ENCODE data around the gene CMAS. TPM values are rescaled to one million over a fixed set of nuclear protein-coding genes. Genes with fewer than 3 reads are reported as not detected.

CMAS gene
- total RNA-seq, 6 experiments from 2014 or later: 20.8 to 44.1 (median 27.6) TPM

DNA sequence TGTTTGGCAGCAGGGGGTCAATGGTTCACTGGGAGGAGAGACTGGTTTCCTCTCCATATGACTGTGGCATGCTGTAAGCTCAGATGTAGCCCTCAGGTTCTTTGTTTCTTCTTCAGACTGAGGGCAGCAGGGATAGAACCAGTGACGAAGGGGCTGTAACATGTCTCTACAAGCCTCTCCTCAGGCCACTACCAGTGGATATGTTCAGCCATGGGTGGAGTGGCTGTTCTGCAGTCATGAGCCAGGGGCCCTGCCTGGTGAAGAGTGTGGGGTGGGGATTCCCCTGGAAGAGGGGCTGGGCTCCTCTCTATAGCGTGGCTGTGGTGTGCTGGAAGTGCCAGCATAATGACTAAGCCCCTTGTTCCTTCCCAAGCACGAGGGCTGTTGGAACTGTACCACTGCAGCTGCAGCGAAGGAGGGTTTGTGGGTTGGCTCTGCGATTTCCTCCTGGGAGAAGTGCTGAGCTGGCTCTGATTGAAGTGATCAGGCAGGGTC is 55.8 kb downstream of the CMAS start:
- H3K4me1 ChIP-seq: no peaks in the 10 kb centered on the region
- no peaks in the 10 kb centered on the region for H3K27me3 ChIP-seq
- TF ChIP-seq CTCF (IDR thresholded peaks at IDR 0.05) (no peak), POLR2A (IDR thresholded peaks at IDR 0.05) (no peak)
- no peaks in the 10 kb centered on the region for H3K9me3 ChIP-seq
- H3K27ac ChIP-seq: no peak overlapping the region
- no peak for DNase-seq
- H3K36me3 ChIP-seq: no peaks in the 10 kb centered on the region
- ATAC-seq: peak; percentile 26 to 36 (median 30)
- WGBS (ENCODE audit: insufficient coverage, low coverage, low lambda C conversion rate, missing lambda C conversion rate): 55% methylated on average over 3 of the region's 5 CpGs
- no peak overlapping the region for H3K4me3 ChIP-seq
- intact Hi-C loops (cut with DNase I): no loop called here

- no peak for DNase-seq
- Histone ChIP-seq H3K36me3 (no peaks in the 10 kb centered on the region), H3K27ac (no peak overlapping the region), H3K4me3 (no peak overlapping the region), H3K4me1 (no peaks in the 10 kb centered on the region), H3K9me3 (no peaks in the 10 kb centered on the region), H3K27me3 (no peaks in the 10 kb centered on the region)
- TF ChIP-seq CTCF (IDR thresholded peaks at IDR 0.05) (no peak), POLR2A (IDR thresholded peaks at IDR 0.05) (no peak)
- WGBS (ENCODE audit: insufficient coverage, low coverage, low lambda C conversion rate, missing lambda C conversion rate): 69% methylated on average over 2 of the region's 2 CpGs
- ATAC-seq: no peak
- intact Hi-C loops (cut with DNase I): no loop called here
These were observed 57.4 kb downstream of the CMAS start for GRCh38 chr12:22103418-22103817.

GRCh38 chr12:22105542-22105941 is 59.5 kb downstream of the CMAS start:
- Histone ChIP-seq H3K27me3 (no peaks in the 10 kb centered on the region), H3K27ac (no peak overlapping the region), H3K9me3 (no peaks in the 10 kb centered on the region), H3K4me1 (no peaks in the 10 kb centered on the region), H3K4me3 (no peak overlapping the region), H3K36me3 (no peaks in the 10 kb centered on the region)
- TF ChIP-seq POLR2A (IDR thresholded peaks at IDR 0.05) (no peak), CTCF (IDR thresholded peaks at IDR 0.05) (no peak)
- ATAC-seq: no peak
- DNase-seq: no peak
- intact Hi-C loops (cut with DNase I): no loop called here

DNA sequence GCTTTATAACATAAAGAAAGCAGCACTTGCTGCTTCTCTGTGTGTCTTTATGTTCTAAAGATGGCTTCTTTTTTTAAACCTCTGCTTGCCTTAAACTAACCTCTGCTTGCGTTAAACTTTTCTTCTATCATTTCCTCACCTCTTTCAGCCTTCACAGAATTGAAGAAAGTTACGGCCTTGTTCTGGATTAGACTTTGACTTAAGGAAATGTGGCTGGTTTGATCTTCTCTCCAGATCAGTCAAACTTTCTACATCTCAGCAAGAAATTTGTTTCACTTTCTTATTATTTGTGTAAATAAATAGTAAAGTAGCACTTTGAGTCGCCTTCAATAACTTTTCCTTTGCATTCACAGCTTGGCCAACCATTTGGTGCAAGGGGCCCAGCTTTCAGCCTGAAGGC is 64.2 kb downstream of the CMAS start:
- Histone ChIP-seq H3K9me3 (no peaks in the 10 kb centered on the region), H3K36me3 (no peaks in the 10 kb centered on the region), H3K27me3 (no peaks in the 10 kb centered on the region), H3K27ac (no peak overlapping the region), H3K4me3 (no peak overlapping the region), H3K4me1 (no peaks in the 10 kb centered on the region)
- 59% methylated on average over 3 of the region's 3 CpGs for WGBS (ENCODE audit: insufficient coverage, low coverage, low lambda C conversion rate, missing lambda C conversion rate)
- intact Hi-C loops (cut with DNase I): no loop called here
- DNase-seq: no peak
- TF ChIP-seq POLR2A (IDR thresholded peaks at IDR 0.05) (no peak), CTCF (IDR thresholded peaks at IDR 0.05) (no peak)
- no peak for ATAC-seq

Other genes with a start within 250 kb of the CMAS start
- 10 to 100 TPM; 26.5 to 71.2 (median 37.1) TPM for gene ABCC9, start 104.8 kb upstream of the CMAS start, total RNA-seq